ENCODE data around the gene RTP1. TPM values are rescaled to one million over a fixed set of nuclear protein-coding genes. Genes with fewer than 3 reads are reported as not detected.

The RTP1 gene
- total RNA-seq, 4 donors from 2014 or later, result not detected

- Histone ChIP-seq H3K27me3 (no peaks in the 10 kb centered on the region), H3K4me1 (peaks cover 40% of the 10 kb centered on the region), H3K9me3 (no peaks in the 10 kb centered on the region), H3K4me3 (no peak overlapping the region), H3K27ac (peak overlapping the region; percentile 85), H3K36me3 (no peaks in the 10 kb centered on the region)
- TF ChIP-seq POLR2A (IDR thresholded peaks at IDR 0.05), result no peak
- TF ChIP-seq POLR2AphosphoS5 (IDR thresholded peaks at IDR 0.05), result no peak
- no peak for TF ChIP-seq EP300 (IDR thresholded peaks at IDR 0.05)
- TF ChIP-seq CTCF (IDR thresholded peaks at IDR 0.05), result no peak
- DNase-seq (ENCODE audit: low spot score in 2 of 2), result no peak
- 60% methylated on average over 4 of the region's 4 CpGs for WGBS
These were observed 15.4 kb downstream of the RTP1 start for GRCh38 chr3:187212705-187213104.

DNA sequence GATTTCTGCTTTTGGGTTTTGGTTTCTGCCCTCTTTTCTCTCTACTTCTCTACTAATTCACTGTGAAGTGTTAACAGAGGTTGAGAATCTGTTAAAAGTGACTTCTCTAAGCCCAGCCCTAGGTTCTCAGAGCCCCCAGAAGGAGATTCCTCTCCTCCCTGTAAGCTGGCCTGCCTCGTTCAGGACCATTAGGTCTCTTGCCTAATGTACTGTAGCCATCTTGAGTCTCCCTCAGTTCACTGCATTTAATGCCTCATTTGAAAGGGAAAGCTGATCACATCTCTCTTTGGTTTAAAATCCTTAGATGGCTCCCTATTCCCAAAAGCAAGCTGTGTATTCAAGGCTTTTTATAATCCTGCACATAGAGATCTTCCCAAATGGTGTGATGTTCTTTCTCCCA, 16.3 kb downstream of the RTP1 start:
- H3K27me3 ChIP-seq, result no peaks in the 10 kb centered on the region
- 100% methylated on average over 1 of the region's 1 CpG for WGBS
- H3K9me3 ChIP-seq, result no peaks in the 10 kb centered on the region
- H3K4me3 ChIP-seq, result no peak overlapping the region
- DNase-seq (ENCODE audit: low spot score in 2 of 2), result no peak
- peaks cover 31% of the 10 kb centered on the region for H3K4me1 ChIP-seq
- H3K27ac ChIP-seq, result peak overlapping the region; percentile 85
- H3K36me3 ChIP-seq, result no peaks in the 10 kb centered on the region
- TF ChIP-seq POLR2AphosphoS5 (IDR thresholded peaks at IDR 0.05), result no peak
- TF ChIP-seq POLR2A (IDR thresholded peaks at IDR 0.05), result no peak
- TF ChIP-seq EP300 (IDR thresholded peaks at IDR 0.05), result no peak
- no peak for TF ChIP-seq CTCF (IDR thresholded peaks at IDR 0.05)

GRCh38 chr3:187215460-187215859, 18.2 kb downstream of the RTP1 start:
- no peak overlapping the region for H3K27ac ChIP-seq
- no peak overlapping the region for H3K4me3 ChIP-seq
- WGBS, result 96% methylated on average over 5 of the region's 5 CpGs
- H3K27me3 ChIP-seq, result no peaks in the 10 kb centered on the region
- H3K9me3 ChIP-seq, result no peaks in the 10 kb centered on the region
- no peaks in the 10 kb centered on the region for H3K36me3 ChIP-seq
- no peak for TF ChIP-seq POLR2A (IDR thresholded peaks at IDR 0.05)
- no peak for TF ChIP-seq CTCF (IDR thresholded peaks at IDR 0.05)
- peaks cover 19% of the 10 kb centered on the region for H3K4me1 ChIP-seq
- DNase-seq (ENCODE audit: low spot score in 2 of 2), result no peak

DNA sequence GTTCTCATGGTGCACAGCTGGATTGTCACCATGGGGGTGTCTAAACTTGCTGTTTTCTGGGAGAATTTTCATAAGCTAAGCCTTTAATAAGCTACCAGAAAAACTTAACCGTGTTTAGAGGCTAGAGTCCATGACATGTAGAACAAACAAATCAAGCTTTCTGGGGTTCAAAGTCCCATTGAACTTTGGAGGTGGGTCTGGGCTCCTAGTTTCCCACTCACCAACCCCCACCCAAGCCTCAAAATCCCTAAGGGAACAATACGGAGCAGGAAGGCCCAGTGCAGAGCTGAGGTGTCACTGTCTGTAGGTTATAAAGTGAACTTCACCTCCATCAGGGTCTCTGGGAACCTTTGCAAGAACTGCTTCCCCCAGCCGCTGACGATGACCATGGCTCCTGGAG, 25.5 kb downstream of the RTP1 start:
- no peak for TF ChIP-seq POLR2AphosphoS5 (IDR thresholded peaks at IDR 0.05)
- TF ChIP-seq POLR2A (IDR thresholded peaks at IDR 0.05), result no peak
- no peak for TF ChIP-seq CTCF (IDR thresholded peaks at IDR 0.05)
- no peak for TF ChIP-seq EP300 (IDR thresholded peaks at IDR 0.05)
- DNase-seq (ENCODE audit: low spot score in 2 of 2), result no peak
- Histone ChIP-seq H3K4me3 (no peak overlapping the region), H3K27me3 (no peaks in the 10 kb centered on the region), H3K4me1 (no peaks in the 10 kb centered on the region), H3K27ac (no peak overlapping the region), H3K36me3 (no peaks in the 10 kb centered on the region), H3K9me3 (no peaks in the 10 kb centered on the region)
- WGBS, result 83% methylated on average over 4 of the region's 4 CpGs

- TF ChIP-seq POLR2A (IDR thresholded peaks at IDR 0.05), result no peak
- TF ChIP-seq EP300 (IDR thresholded peaks at IDR 0.05), result no peak
- no peak for TF ChIP-seq POLR2AphosphoS5 (IDR thresholded peaks at IDR 0.05)
- no peak for TF ChIP-seq CTCF (IDR thresholded peaks at IDR 0.05)
- H3K27me3 ChIP-seq, result no peaks in the 10 kb centered on the region
- 53% methylated on average over 3 of the region's 3 CpGs for WGBS
- no peak overlapping the region for H3K4me3 ChIP-seq
- H3K27ac ChIP-seq, result no peak overlapping the region
- no peaks in the 10 kb centered on the region for H3K9me3 ChIP-seq
- DNase-seq (ENCODE audit: low spot score in 2 of 2), result no peak
- H3K4me1 ChIP-seq, result no peaks in the 10 kb centered on the region
- H3K36me3 ChIP-seq, result no peaks in the 10 kb centered on the region
These were observed 26.5 kb downstream of the RTP1 start for GRCh38 chr3:187223799-187224198.

Measured in suprapubic skin (tissue), 4 donors.